IMR-90 (cell line): ENCODE measurements around the gene TNFRSF9. TPM values are rescaled to one million over a fixed set of nuclear protein-coding genes. Genes with fewer than 3 reads are reported as not detected.

Experiments
- ATAC-seq: fragments of 200-7000 bp; cut with Tn5 transposase; 2 replicates; pipeline ENCODE4 v1.9.1; 2020; ENCODE audit warnings: low read depth, mild to moderate bottlenecking, moderate library complexity
- BruUV-seq: library from RNA; stranded (reverse); fragments of 400-500 nt; replicated peaks from 2 replicates; lab custom pipeline; 2021; lab: Mats Ljungman, UMichigan
- CTCF ChIA-PET: fragments of 300-600 bp; formaldehyde crosslinking; extraction: SDS; loops from one replicate; lab custom pipeline; 2021; ENCODE audit warnings: antibody characterized with exemption; lab: Yijun Ruan, JAX
- POLR2A ChIA-PET: fragments of 300-600 bp; sonication (Branson Sonifier 250); formaldehyde crosslinking; loops from one replicate; lab custom pipeline; 2022; ENCODE audit warnings: antibody characterized with exemption; ENCODE audit not compliant: unreplicated experiment; lab: Charles Lee
- DNase-seq: peaks from one replicate; pipeline ENCODE4 v3.0.0; 2013
- H2AFZ ChIP-seq: replicated peaks from 2 replicates; pipeline ENCODE3; 2013; ENCODE audit warnings: low read length, mild to moderate bottlenecking; ENCODE audit not compliant: poor library complexity
- H2AK5ac ChIP-seq: 2 replicates; pipeline ENCODE4 v1.6.1; 2013; ENCODE audit warnings: low read depth, low read length, inconsistent platforms
- H2AK9ac ChIP-seq: replicated peaks from 2 replicates; pipeline ENCODE3; 2013; ENCODE audit warnings: mild to moderate bottlenecking, low read depth, low read length, moderate library complexity; ENCODE audit not compliant: poor library complexity
- H2BK120ac ChIP-seq: 2 replicates; pipeline ENCODE4 v1.6.1; 2013; ENCODE audit warnings: low read depth, low read length, inconsistent platforms
- H2BK15ac ChIP-seq: 3 replicates; pipeline ENCODE4 v1.6.1; 2013; ENCODE audit warnings: low read depth, low read length, inconsistent platforms
- H2BK20ac ChIP-seq: 2 replicates; pipeline ENCODE4 v1.6.1; 2013; ENCODE audit warnings: low read depth, mild to moderate bottlenecking, inconsistent platforms, low read length, moderate library complexity
- H2BK5ac ChIP-seq: 2 replicates; pipeline ENCODE4 v1.6.1; 2013; ENCODE audit warnings: mild to moderate bottlenecking, low read depth, low read length, inconsistent platforms; ENCODE audit not compliant: poor library complexity, severe bottlenecking
- H3K14ac ChIP-seq: replicated peaks from 2 replicates; pipeline ENCODE4 v1.6.1; 2013; ENCODE audit warnings: low read depth, low read length, inconsistent platforms
- H3K18ac ChIP-seq: 2 replicates; pipeline ENCODE4 v1.6.1; 2013; ENCODE audit warnings: low read depth, low read length, control low read depth
- H3K23ac ChIP-seq: 2 replicates; pipeline ENCODE4 v1.6.1; 2013; ENCODE audit warnings: low read depth, low read length, inconsistent platforms
- H3K27ac ChIP-seq: 2 replicates; pipeline ENCODE4 v1.5.1; 2013; ENCODE audit warnings: mild to moderate bottlenecking, control low read depth, low read length; ENCODE audit not compliant: insufficient read depth
- H3K27me3 ChIP-seq: 2 replicates; pipeline ENCODE4 v1.6.1; 2013; ENCODE audit warnings: low read length; ENCODE audit not compliant: control insufficient read depth, insufficient read depth
- H3K36me3 ChIP-seq: 2 replicates; pipeline ENCODE4 v1.6.1; 2013; ENCODE audit warnings: low read length, mixed read lengths; ENCODE audit not compliant: control insufficient read depth, insufficient read depth
- H3K4ac ChIP-seq: 2 replicates; pipeline ENCODE4 v1.6.1; 2013; ENCODE audit warnings: low read depth, low read length, inconsistent platforms
- H3K4me1 ChIP-seq: 2 replicates; pipeline ENCODE4 v1.6.1; 2013; ENCODE audit warnings: low read length, mixed read lengths; ENCODE audit not compliant: control insufficient read depth, insufficient read depth
- H3K4me2 ChIP-seq: 2 replicates; pipeline ENCODE4 v1.6.1; 2013; ENCODE audit warnings: low read depth, mild to moderate bottlenecking, control low read depth, low read length, moderate library complexity
- H3K4me3 ChIP-seq: 2 replicates; pipeline ENCODE4 v1.5.1; 2013; ENCODE audit warnings: low read depth, mild to moderate bottlenecking, control low read depth, low read length, moderate library complexity; ENCODE audit not compliant: insufficient read depth
- H3K56ac ChIP-seq: 2 replicates; pipeline ENCODE4 v1.6.1; 2013; ENCODE audit warnings: low read length, inconsistent platforms; ENCODE audit not compliant: insufficient read depth; ENCODE audit errors: extremely low read depth
- H3K79me1 ChIP-seq, 2 experiments: 2 replicates each; pipeline ENCODE4 v1.6.1; 2013; ENCODE audit warnings: low read length in 2 of 2, inconsistent platforms in 1 of 2, low read depth in 1 of 2
- H3K9ac ChIP-seq: 2 replicates; pipeline ENCODE4 v1.6.1; 2013; ENCODE audit warnings: low read depth, low read length, control low read depth
- H3K9me1 ChIP-seq: 2 replicates; pipeline ENCODE4 v1.6.1; 2013; ENCODE audit warnings: low read length, inconsistent platforms; ENCODE audit not compliant: insufficient read depth
- H3K9me3 ChIP-seq: 2 replicates; pipeline ENCODE4 v1.6.1; 2013; ENCODE audit warnings: low read length; ENCODE audit not compliant: control insufficient read depth, insufficient read depth
- H4K20me1 ChIP-seq: 2 replicates; pipeline ENCODE4 v1.6.1; 2013; ENCODE audit warnings: low read length, inconsistent platforms; ENCODE audit not compliant: insufficient read depth
- H4K5ac ChIP-seq: 2 replicates; pipeline ENCODE4 v1.6.1; 2013; ENCODE audit warnings: mild to moderate bottlenecking, low read depth, low read length, control low read depth
- H4K8ac ChIP-seq, 2 experiments: 2 replicates each; pipeline ENCODE4 v1.6.1; 2013; ENCODE audit warnings: low read depth in 2 of 2, low read length in 2 of 2, control low read depth in 1 of 2, inconsistent platforms in 1 of 2
- H4K91ac ChIP-seq: 2 replicates; pipeline ENCODE4 v1.6.1; 2013; ENCODE audit warnings: low read depth, low read length, inconsistent platforms; ENCODE audit not compliant: insufficient read depth
- BHLHE40 ChIP-seq: fragments of 150-350 bp; IDR thresholded peaks from 2 replicates; pipeline ENCODE4 v1.6.1; 2016; ENCODE audit warnings: mild to moderate bottlenecking, low read depth, low read length
- CEBPB ChIP-seq: IDR thresholded peaks from 2 replicates; pipeline ENCODE4 v1.6.1; 2012; ENCODE audit warnings: low read depth, low read length, improper control_type of control experiment
- CHD1 ChIP-seq: IDR thresholded peaks from 2 replicates; pipeline ENCODE4 v1.6.1; 2012; ENCODE audit warnings: low read depth, low read length, improper control_type of control experiment
- CTCF ChIP-seq: conservative IDR thresholded peaks from 2 replicates; pipeline ENCODE4 v1.5.1; 2012; ENCODE audit warnings: mild to moderate bottlenecking, low read depth, low read length, improper control_type of control experiment
- ELK1 ChIP-seq: fragments of 150-350 bp; IDR thresholded peaks from 2 replicates; pipeline ENCODE4 v1.6.1; 2016; ENCODE audit warnings: low read depth, mild to moderate bottlenecking, low read length, moderate library complexity, borderline replicate concordance
- FOS ChIP-seq: fragments of 150-350 bp; IDR thresholded peaks from 2 replicates; pipeline ENCODE4 v1.6.1; 2016; ENCODE audit warnings: low read depth, low read length
- MAZ ChIP-seq: IDR thresholded peaks from 2 replicates; pipeline ENCODE4 v1.6.1; 2012; ENCODE audit warnings: low read depth, mild to moderate bottlenecking, low read length, improper control_type of control experiment, moderate library complexity, borderline replicate concordance
- NFE2L2 ChIP-seq: fragments of 150-350 bp; IDR thresholded peaks from 2 replicates; pipeline ENCODE4 v1.6.1; 2016; ENCODE audit warnings: low read depth, mild to moderate bottlenecking, low read length
- POLR2A ChIP-seq: IDR thresholded peaks from 2 replicates; pipeline ENCODE4 v1.6.1; 2012; ENCODE audit warnings: mild to moderate bottlenecking, low read depth, low read length
- RCOR1 ChIP-seq: IDR thresholded peaks from 2 replicates; pipeline ENCODE4 v1.6.1; 2012; ENCODE audit warnings: mild to moderate bottlenecking, low read length, improper control_type of control experiment; ENCODE audit not compliant: insufficient replicate concordance
- RFX5 ChIP-seq: IDR thresholded peaks from 2 replicates; pipeline ENCODE4 v1.8.0; 2012; ENCODE audit warnings: low read depth, mild to moderate bottlenecking, low read length, moderate library complexity
- SMC3 ChIP-seq: fragments of 150-350 bp; IDR thresholded peaks from 2 replicates; pipeline ENCODE4 v1.6.1; 2016; ENCODE audit warnings: low read depth, mild to moderate bottlenecking, antibody characterized with exemption, low read length, moderate library complexity
- WGBS, 2 experiments: methylation state at CpG; one replicate each; pipeline versions ENCODE4 v1.1.5 to v1.1.7; 2013; ENCODE audit warnings: missing lambda C conversion rate in 2 of 2; ENCODE audit not compliant: insufficient read length in 1 of 2; ENCODE audit errors: extremely low coverage in 2 of 2; 5-methylcytosine and 5-hydroxymethylcytosine counted together
- dilution Hi-C: fragments of 300-500 bp; cut with HindIII; formaldehyde crosslinking; loops from one replicate; pipeline ENCODE4 v1.14.3; 2018; ENCODE audit warnings: low sequenced_read_pairs; ENCODE audit not compliant: unreplicated experiment
- in situ Hi-C: fragments of 300-500 bp; cut with MboI; formaldehyde crosslinking; loops from 3 replicates; pipeline ENCODE4 v1.14.3; 2019; ENCODE audit warnings: low sequenced_read_pairs, inconsistent platforms, mixed read lengths
- intact Hi-C: fragments of 100-400 bp; cut with micrococcal nuclease; formaldehyde crosslinking; loops from 2 replicates; pipeline ENCODE4 v1.10.0; 2022
- polyA plus RNA-seq, 3 experiments: library from polyadenylated mRNA; depleted of rRNA; stranded (reverse); fragments of >200 nt; gene quantifications; 2 replicates each; pipeline ENCODE4 v1.2.3, GENCODE V29; 2012; ENCODE audit warnings: low replicate concordance in 1 of 3
- total RNA-seq: library from RNA; depleted of rRNA; stranded (reverse); fragments of >200 nt; gene quantifications from 2 replicates; pipeline ENCODE4 v1.2.3, GENCODE V29; 2012
- TF ChIP-seq, protein P1 (sequence below): fragments of 150-350 bp; IDR thresholded peaks from 2 replicates; pipeline ENCODE4 v1.6.1; 2017; ENCODE audit warnings: mild to moderate bottlenecking, antibody characterized with exemption, low read length, low read depth

TNFRSF9 gene
- total and polyA plus RNA-seq, 2 of the 4 experiments (the other 2 are of a cell fraction) = 0.43 to 0.72 TPM

DNA sequence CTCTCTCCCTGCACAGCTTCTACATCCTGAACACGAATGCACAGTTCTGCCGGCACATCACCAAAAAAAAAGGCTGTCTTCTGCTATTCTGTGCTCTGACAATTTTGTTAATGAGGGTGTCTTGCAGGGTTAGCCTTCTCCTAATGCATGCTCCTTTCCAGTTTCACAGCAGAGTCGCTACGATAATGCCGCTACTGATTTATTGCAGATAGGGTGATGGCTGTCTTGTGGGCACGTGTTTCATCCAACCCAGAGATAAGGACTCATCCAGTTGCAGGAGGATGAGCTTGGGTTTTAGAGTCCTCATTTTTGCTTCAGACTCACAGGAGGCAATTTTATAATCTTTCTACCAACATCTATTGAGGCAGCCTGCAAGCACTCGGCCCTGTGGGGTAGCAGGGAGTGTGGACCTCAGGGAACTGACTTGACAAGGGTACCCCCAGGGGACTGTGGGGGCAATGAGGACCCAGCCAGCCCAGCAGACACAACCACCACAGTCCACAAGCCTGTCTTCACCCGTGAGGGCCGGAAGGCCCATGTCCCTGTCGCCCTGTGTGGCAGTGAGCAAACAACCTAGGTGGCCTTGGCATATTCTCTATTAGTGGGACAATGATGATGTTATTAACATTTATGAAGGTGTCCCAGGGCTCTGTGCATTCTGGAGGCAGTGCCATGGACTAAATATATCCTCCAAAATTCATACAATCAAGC lies 72.4 kb downstream of the TNFRSF9 start:
- Histone ChIP-seq H3K4me3 (no peak overlapping the region), H3K56ac (no peak overlapping the region), H4K91ac (no peak overlapping the region), H2BK120ac (no peak overlapping the region), H3K27me3 (peaks cover 4% of the 10 kb centered on the region), H4K20me1 (no peaks in the 10 kb centered on the region), H2BK20ac (no peak overlapping the region), H3K4ac (no peak overlapping the region), H3K4me1 (no peaks in the 10 kb centered on the region), H3K9ac (no peak overlapping the region), H4K8ac (no peak overlapping the region), H2BK5ac (no peak overlapping the region), H2BK15ac (no peak overlapping the region), H2AFZ (no peak overlapping the region), H2AK5ac (no peak overlapping the region), H3K9me1 (no peaks in the 10 kb centered on the region), H3K79me1 (no peaks in the 10 kb centered on the region), H3K14ac (no peak overlapping the region), H3K18ac (no peak overlapping the region), H2AK9ac (no peak overlapping the region), H4K5ac (no peak overlapping the region), H3K4me2 (no peak overlapping the region), H3K23ac (no peak overlapping the region), H3K9me3 (peaks cover 7% of the 10 kb centered on the region), H3K36me3 (no peaks in the 10 kb centered on the region), H3K27ac (no peak overlapping the region)
- intact Hi-C loops (no loop called here), in situ Hi-C loops (no loop called here), dilution Hi-C loops (no loop called here)
- ChIA-PET POLR2A (no interaction called here), CTCF (no interaction called here)
- TF ChIP-seq ELK1 = no peak
- no peak for TF ChIP-seq RCOR1
- TF ChIP-seq CEBPB = no peak
- no peak for TF ChIP-seq CTCF
- no peak for TF ChIP-seq POLR2A
- TF ChIP-seq SMC3 = no peak
- no peak for TF ChIP-seq BHLHE40
- TF ChIP-seq CHD1 = no peak
- no peak for TF ChIP-seq NFE2L2
- TF ChIP-seq, protein P1, sequence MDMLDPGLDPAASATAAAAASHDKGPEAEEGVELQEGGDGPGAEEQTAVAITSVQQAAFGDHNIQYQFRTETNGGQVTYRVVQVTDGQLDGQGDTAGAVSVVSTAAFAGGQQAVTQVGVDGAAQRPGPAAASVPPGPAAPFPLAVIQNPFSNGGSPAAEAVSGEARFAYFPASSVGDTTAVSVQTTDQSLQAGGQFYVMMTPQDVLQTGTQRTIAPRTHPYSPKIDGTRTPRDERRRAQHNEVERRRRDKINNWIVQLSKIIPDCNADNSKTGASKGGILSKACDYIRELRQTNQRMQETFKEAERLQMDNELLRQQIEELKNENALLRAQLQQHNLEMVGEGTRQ = no peak
- TF ChIP-seq MAZ = no peak
- TF ChIP-seq RFX5 = no peak
- TF ChIP-seq FOS = no peak
- no CpG with 5 or more reads among the region's 10 CpGs for WGBS, 2 experiments
- DNase-seq (no peak), ATAC-seq (no peak)
- BruUV-seq = no TSS peak
